T-helper 2 cell treated with Interferon-gamma antibody and Interleukin-4, amounts not matched to agents 100 ng/mL and 5 ng/mL, for 36 hours (primary cell): ENCODE measurements around the gene BSDC1. TPM values are rescaled to one million over a fixed set of nuclear protein-coding genes. Genes with fewer than 3 reads are reported as not detected.

Experiments used
- intact Hi-C: fragments of 100-400 bp; cut with micrococcal nuclease; formaldehyde crosslinking; loops from one replicate; pipeline ENCODE4 v1.15.1; 2023
- total RNA-seq: library from RNA; stranded (reverse); gene quantifications from 2 replicates; pipeline ENCODE4 v1.2.3, GENCODE V29; 2022

BSDC1 gene
- total RNA-seq, 1 donor from 2014 or later, result 49.9 TPM

GRCh38 chr1:32338637-32339145 is 55.5 kb downstream of the BSDC1 start:
- intact Hi-C loops, result loop anchor here (5.0 kb wide), 2 partner anchors 46 to 86 kb away; partner anchors contain the start of genes HDAC1 and LCK

GRCh38 chr1:32337855-32338636 is 56.2 kb downstream of the BSDC1 start:
- intact Hi-C loops, result loop anchor here (2.0 to 5.0 kb wide), 3 partner anchors 46 to 86 kb away; partner anchors contain the start of genes BSDC1, HDAC1 and LCK

GRCh38 chr1:32336963-32337675 is 57.1 kb downstream of the BSDC1 start:
- intact Hi-C loops, result loop anchor here (2.0 to 5.0 kb wide), 3 partner anchors 45 to 85 kb away; partner anchors contain the start of genes BSDC1, HDAC1 and LCK

GRCh38 chr1:32336591-32336932 is 57.7 kb downstream of the BSDC1 start:
- intact Hi-C loops, result loop anchor here (2.0 to 5.0 kb wide), 3 partner anchors 44 to 84 kb away; partner anchors contain the start of genes BSDC1, HDAC1 and LCK

- intact Hi-C loops, result loop anchor here (1.0 to 5.0 kb wide), 5 partner anchors 15 to 84 kb away; partner anchors contain the start of genes BSDC1, HDAC1 and LCK
These were observed 58.3 kb downstream of the BSDC1 start, which contains the start of gene MARCKSL1 for GRCh38 chr1:32335790-32336590. Gene MARCKSL1 (minus strand): TSS chr1:32336233. CDS start chr1:32336033, 200 bp downstream.

GRCh38 chr1:32335535-32335789 is 58.8 kb downstream of the BSDC1 start:
- intact Hi-C loops, result loop anchor here (1.0 to 5.0 kb wide), 4 partner anchors 16 to 83 kb away; partner anchors contain the start of genes HDAC1 and LCK

- intact Hi-C loops, result loop anchor here (1.0 to 5.0 kb wide), 4 partner anchors 16 to 83 kb away; partner anchors contain the start of genes HDAC1 and LCK
These were observed 59.2 kb downstream of the BSDC1 start for GRCh38 chr1:32334864-32335534.

GRCh38 chr1:32334274-32334861 is 59.9 kb downstream of the BSDC1 start:
- intact Hi-C loops, result no loop called here

GRCh38 chr1:32333251-32333963 is 60.8 kb downstream of the BSDC1 start:
- intact Hi-C loops, result no loop called here

GRCh38 chr1:32332290-32333079 is 61.8 kb downstream of the BSDC1 start:
- intact Hi-C loops, result no loop called here

GRCh38 chr1:32331549-32331948 is 62.7 kb downstream of the BSDC1 start:
- intact Hi-C loops, result no loop called here

GRCh38 chr1:32330558-32331151 is 63.6 kb downstream of the BSDC1 start:
- intact Hi-C loops, result no loop called here

GRCh38 chr1:32329931-32330466 is 64.2 kb downstream of the BSDC1 start:
- intact Hi-C loops, result no loop called here

- intact Hi-C loops, result no loop called here
These were observed 67.0 kb downstream of the BSDC1 start for GRCh38 chr1:32327204-32327603.

- intact Hi-C loops, result no loop called here
These were observed 72.4 kb downstream of the BSDC1 start for GRCh38 chr1:32321712-32322291.

GRCh38 chr1:32318127-32318869 is 75.9 kb downstream of the BSDC1 start:
- intact Hi-C loops, result no loop called here

- intact Hi-C loops, result no loop called here
These were observed 77.4 kb downstream of the BSDC1 start for GRCh38 chr1:32316903-32317277.
